ENCODE data around the gene MYO6.

Gene MYO6

GRCh38 chr6:75968143-75968542, 219.1 kb downstream of the MYO6 start:
- DNase-seq = no peak
